ENCODE results near the gene BRI3BP. TPM values are rescaled to one million over a fixed set of nuclear protein-coding genes. Genes with fewer than 3 reads are reported as not detected.
A peak's percentile ranks its signal among the peaks of the same experiment; 100 is the strongest.
"Not testable (repeated sequence)": the region's sequence is repeated elsewhere in the genome, so short reads cannot be mapped to it uniquely, and the experiment has no call there.

BRI3BP gene
- total RNA-seq, 1 donor from 2014 or later = 18.1 TPM

DNA sequence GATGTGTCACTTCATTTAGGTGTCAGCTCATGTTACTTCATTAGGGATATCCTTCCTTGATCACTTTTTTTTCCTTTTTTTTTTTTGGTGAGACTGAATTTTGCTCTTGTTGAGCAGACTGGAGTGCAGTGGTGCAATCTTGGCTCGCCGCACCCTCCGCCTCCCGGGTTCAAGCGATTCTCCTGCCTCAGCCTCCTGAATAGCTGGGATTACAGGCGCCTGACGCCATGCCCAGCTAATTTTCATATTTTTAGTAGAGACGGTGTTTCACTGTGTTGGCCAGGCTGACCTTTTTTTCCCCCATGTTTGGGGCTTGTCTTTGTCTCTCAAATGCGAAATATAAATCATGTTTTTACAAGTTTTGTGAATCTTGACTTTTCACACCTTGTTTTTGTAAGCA, 62.1 kb downstream of the BRI3BP start:
- Mint-ChIP-seq H3K27me3 (no peaks in the 10 kb centered on the region), H3K36me3 (no peaks in the 10 kb centered on the region), H3K4me1 (ENCODE audit: unreplicated experiment) (no peaks in the 10 kb centered on the region), H3K27ac (no peak overlapping the region), H3K4me3 (no peak overlapping the region), H3K9me3 (peaks cover 4% of the 10 kb centered on the region)
- no peak for DNase-seq (ENCODE audit: extremely low spot score, unreplicated experiment)
- TF ChIP-seq, protein P1, sequence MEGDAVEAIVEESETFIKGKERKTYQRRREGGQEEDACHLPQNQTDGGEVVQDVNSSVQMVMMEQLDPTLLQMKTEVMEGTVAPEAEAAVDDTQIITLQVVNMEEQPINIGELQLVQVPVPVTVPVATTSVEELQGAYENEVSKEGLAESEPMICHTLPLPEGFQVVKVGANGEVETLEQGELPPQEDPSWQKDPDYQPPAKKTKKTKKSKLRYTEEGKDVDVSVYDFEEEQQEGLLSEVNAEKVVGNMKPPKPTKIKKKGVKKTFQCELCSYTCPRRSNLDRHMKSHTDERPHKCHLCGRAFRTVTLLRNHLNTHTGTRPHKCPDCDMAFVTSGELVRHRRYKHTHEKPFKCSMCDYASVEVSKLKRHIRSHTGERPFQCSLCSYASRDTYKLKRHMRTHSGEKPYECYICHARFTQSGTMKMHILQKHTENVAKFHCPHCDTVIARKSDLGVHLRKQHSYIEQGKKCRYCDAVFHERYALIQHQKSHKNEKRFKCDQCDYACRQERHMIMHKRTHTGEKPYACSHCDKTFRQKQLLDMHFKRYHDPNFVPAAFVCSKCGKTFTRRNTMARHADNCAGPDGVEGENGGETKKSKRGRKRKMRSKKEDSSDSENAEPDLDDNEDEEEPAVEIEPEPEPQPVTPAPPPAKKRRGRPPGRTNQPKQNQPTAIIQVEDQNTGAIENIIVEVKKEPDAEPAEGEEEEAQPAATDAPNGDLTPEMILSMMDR (conservative IDR thresholded peaks at IDR 0.05) = no peak

DNA sequence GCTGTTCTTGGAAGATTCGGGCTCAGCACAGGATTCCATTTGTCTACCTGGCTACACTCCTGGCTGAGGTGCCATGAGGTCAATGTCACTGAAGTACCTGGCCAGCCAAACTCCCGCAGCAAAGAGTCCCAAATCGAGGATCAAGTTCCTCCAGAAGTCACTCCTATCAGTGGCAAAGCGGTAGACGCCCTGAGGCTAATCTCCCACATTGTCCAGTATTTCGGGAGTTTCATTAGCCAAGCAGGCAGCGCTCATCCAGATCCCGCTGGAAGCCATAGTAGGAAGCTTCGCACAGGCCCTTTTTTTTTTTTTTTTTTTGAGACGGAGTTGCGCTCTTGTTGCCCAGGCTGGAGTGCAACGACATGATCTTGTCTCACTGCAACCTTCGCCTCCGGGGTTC, 62.9 kb downstream of the BRI3BP start:
- Mint-ChIP-seq H3K4me1 (ENCODE audit: unreplicated experiment) (no peaks in the 10 kb centered on the region), H3K9me3 (peaks cover 4% of the 10 kb centered on the region), H3K27me3 (no peaks in the 10 kb centered on the region), H3K36me3 (no peaks in the 10 kb centered on the region), H3K27ac (peak overlapping the region; percentile 33), H3K4me3 (no peak overlapping the region)
- DNase-seq (ENCODE audit: extremely low spot score, unreplicated experiment) = no peak
- TF ChIP-seq, protein P1 (conservative IDR thresholded peaks at IDR 0.05) = no peak

DNA sequence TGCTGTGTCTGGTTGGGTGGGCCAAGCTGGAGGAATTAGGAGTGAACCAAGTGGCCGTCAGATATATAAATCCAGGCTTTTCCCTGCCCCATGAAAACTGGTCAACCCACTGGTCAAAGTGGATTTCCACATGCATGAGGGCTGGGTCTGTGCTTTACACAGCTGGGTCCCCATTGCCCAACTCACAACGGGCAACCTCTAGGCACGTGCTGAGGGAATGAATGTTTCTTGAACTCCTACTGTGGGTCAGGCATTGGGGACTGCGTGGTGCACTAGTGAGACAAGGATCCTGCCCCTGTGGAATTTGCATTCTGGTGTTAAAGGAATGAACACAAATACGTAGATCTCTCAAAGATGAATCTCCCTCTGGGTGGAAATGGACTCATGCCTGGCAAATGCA, 64.3 kb downstream of the BRI3BP start:
- H3K9me3 Mint-ChIP-seq = peaks cover 4% of the 10 kb centered on the region
- no peaks in the 10 kb centered on the region for H3K4me1 Mint-ChIP-seq (ENCODE audit: unreplicated experiment)
- H3K4me3 Mint-ChIP-seq = no peak overlapping the region
- no peak for DNase-seq (ENCODE audit: extremely low spot score, unreplicated experiment)
- TF ChIP-seq, protein P1 (conservative IDR thresholded peaks at IDR 0.05) = no peak
- no peaks in the 10 kb centered on the region for H3K36me3 Mint-ChIP-seq
- no peak overlapping the region for H3K27ac Mint-ChIP-seq
- H3K27me3 Mint-ChIP-seq = no peaks in the 10 kb centered on the region

DNA sequence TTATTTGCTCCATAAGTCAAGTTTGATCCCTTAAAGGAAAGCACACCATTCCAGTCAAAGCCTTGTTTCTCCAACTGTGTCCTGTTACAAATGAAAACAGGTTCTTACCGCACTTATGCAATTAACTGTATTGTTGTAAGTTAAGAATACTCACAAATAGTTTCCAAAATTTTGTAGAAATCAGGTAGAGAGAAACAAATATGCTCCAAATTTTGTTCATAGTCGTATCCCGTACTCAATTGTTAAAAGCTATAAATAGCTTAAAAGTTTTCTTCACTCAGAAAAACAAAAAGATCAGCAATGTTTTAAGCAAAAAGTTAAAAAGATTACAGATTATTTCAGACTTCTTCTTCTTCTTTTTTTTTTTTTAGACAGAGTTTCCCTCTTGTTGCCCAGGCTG, 67.8 kb downstream of the BRI3BP start:
- H3K4me1 Mint-ChIP-seq (ENCODE audit: unreplicated experiment) = peaks cover 4% of the 10 kb centered on the region
- no peak overlapping the region for H3K27ac Mint-ChIP-seq
- no peak overlapping the region for H3K4me3 Mint-ChIP-seq
- TF ChIP-seq, protein P1 (conservative IDR thresholded peaks at IDR 0.05) = no peak
- peaks cover 4% of the 10 kb centered on the region for H3K27me3 Mint-ChIP-seq
- no peaks in the 10 kb centered on the region for H3K36me3 Mint-ChIP-seq
- no peaks in the 10 kb centered on the region for H3K9me3 Mint-ChIP-seq
- no peak for DNase-seq (ENCODE audit: extremely low spot score, unreplicated experiment)

DNA sequence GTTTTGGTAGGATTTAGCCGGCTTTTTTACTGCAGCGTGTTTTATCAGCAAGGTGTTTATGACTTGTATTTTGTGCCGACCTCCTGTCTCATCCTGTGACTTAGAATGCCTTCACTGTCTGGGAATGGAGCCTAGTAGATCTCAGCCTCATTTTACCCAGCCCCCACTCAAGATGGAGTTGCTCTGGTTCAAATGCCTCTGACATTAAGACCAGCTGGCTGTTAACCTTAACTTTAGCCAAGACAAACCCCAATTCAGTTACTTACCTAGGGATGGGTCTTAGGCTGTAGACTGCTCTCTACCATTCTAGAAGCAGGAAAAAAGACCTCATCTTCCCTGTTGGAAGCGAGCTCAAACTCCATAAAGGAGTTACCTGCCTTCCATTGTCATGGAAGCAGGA, 70.1 kb downstream of the BRI3BP start:
- H3K9me3 Mint-ChIP-seq; H3K27me3 Mint-ChIP-seq; DNase-seq (ENCODE audit: extremely low spot score, unreplicated experiment); H3K27ac Mint-ChIP-seq; H3K36me3 Mint-ChIP-seq: not testable (repeated sequence)
- peak overlapping the region; percentile 45 for H3K4me3 Mint-ChIP-seq
- peaks cover 11% of the 10 kb centered on the region for H3K4me1 Mint-ChIP-seq (ENCODE audit: unreplicated experiment)

DNA sequence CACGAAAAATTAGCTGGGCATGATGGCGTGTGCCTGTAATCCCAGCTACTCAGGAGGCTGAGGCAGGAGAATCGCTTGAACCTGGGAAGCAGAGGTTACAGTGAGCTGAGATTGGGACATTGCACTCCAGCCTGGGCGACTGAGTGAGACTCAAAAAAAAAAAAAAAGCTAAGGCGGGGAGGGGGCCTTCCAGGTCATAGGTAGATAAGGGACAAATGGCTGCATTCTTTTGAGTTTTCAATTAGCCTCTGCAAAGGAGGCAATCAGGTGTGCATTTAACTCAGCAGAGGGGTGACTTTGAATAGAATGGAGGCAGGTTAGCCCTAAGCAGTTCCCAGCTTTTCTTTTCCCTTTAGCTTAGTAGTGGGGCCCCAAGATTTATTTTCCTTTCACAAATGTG, 71.0 kb downstream of the BRI3BP start:
- TF ChIP-seq, protein P1 (conservative IDR thresholded peaks at IDR 0.05) = no peak
- H3K4me3 Mint-ChIP-seq = peak overlapping the region; percentile 85
- H3K36me3 Mint-ChIP-seq = no peaks in the 10 kb centered on the region
- peaks cover 11% of the 10 kb centered on the region for H3K4me1 Mint-ChIP-seq (ENCODE audit: unreplicated experiment)
- no peak for DNase-seq (ENCODE audit: extremely low spot score, unreplicated experiment)
- no peaks in the 10 kb centered on the region for H3K9me3 Mint-ChIP-seq
- H3K27ac Mint-ChIP-seq = peak overlapping the region; percentile 50
- H3K27me3 Mint-ChIP-seq = peaks cover 4% of the 10 kb centered on the region
